Activated CD4-positive, alpha-beta memory T cell treated with anti-CD3 and anti-CD28 coated beads, Interleukin-2, amount 10 ng/mL, durations not matched to agents 7 days and 5 days (primary cell): ENCODE measurements around the gene ZNF195. TPM values are rescaled to one million over a fixed set of nuclear protein-coding genes. Genes with fewer than 3 reads are reported as not detected.
"Not testable (repeated sequence)": the region's sequence is repeated elsewhere in the genome, so short reads cannot be mapped to it uniquely, and the experiment has no call there.

Experiments used
- CTCF ChIA-PET: fragments of 350-600 bp; sonication (Branson Sonifier 250); formaldehyde crosslinking; loops from one replicate; lab custom pipeline; 2021; ENCODE audit warnings: antibody characterized with exemption, inconsistent platforms; lab: Charles Lee
- POLR2A ChIA-PET: fragments of 350-600 bp; sonication (Branson Sonifier 250); formaldehyde crosslinking; loops from one replicate; lab custom pipeline; 2021; ENCODE audit warnings: antibody characterized with exemption; lab: Charles Lee
- DNase-seq: peaks from one replicate; pipeline ENCODE4 v3.0.0-alpha.2; 2020
- H3K27ac Mint-ChIP-seq: one replicate; pipeline ENCODE4 v1.8.0; 2021; ENCODE audit warnings: mild to moderate bottlenecking, mixed read lengths
- H3K27me3 Mint-ChIP-seq: one replicate; pipeline ENCODE4 v1.8.0; 2021; ENCODE audit warnings: mixed read lengths
- H3K36me3 Mint-ChIP-seq: one replicate; pipeline ENCODE4 v1.8.0; 2021; ENCODE audit warnings: low read depth, mixed read lengths
- H3K4me1 Mint-ChIP-seq: one replicate; pipeline ENCODE4 v1.8.0; 2021; ENCODE audit warnings: mixed read lengths
- H3K4me3 Mint-ChIP-seq: one replicate; pipeline ENCODE4 v1.8.0; 2021; ENCODE audit warnings: mild to moderate bottlenecking, mixed read lengths
- H3K9me3 Mint-ChIP-seq: one replicate; pipeline ENCODE4 v1.8.0; 2021; ENCODE audit warnings: mixed read lengths
- total RNA-seq, 2 experiments: library from RNA; stranded (reverse); gene quantifications; one replicate each; pipeline ENCODE4 v1.2.3, GENCODE V29; 2021

The ZNF195 gene
- total RNA-seq, 2 experiments from 2014 or later: 30.5 to 33.5 TPM

DNA sequence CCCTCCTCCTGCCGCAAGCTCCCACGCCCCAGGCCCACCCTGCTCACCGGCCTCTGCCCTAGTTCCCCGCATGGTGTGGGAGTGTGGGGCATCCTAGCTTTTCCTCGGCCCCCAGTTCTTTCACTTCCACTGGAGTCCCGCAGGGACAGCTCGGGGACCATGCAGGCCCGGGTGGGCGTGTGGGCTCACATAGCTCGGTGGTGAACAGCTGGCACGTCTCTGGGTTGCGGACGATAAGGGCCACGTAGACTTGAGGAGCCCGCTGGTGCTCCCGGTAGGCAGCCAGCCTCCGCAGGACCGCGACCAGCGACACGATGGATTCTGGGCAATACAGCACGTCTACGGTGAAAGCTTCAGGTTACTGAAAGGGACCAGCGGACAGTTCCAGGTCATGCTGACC lies 34.7 kb upstream of the ZNF195 start:
- POLR2A ChIA-PET, H3K9me3 Mint-ChIP-seq, DNase-seq, H3K27me3 Mint-ChIP-seq, CTCF ChIA-PET, H3K4me3 Mint-ChIP-seq, H3K27ac Mint-ChIP-seq, H3K36me3 Mint-ChIP-seq, H3K4me1 Mint-ChIP-seq: not testable (repeated sequence)

- H3K4me1 Mint-ChIP-seq: peaks cover 2% of the 10 kb centered on the region
- no peaks in the 10 kb centered on the region for H3K9me3 Mint-ChIP-seq
- H3K36me3 Mint-ChIP-seq: no peaks in the 10 kb centered on the region
- H3K27ac Mint-ChIP-seq: no peak overlapping the region
- H3K27me3 Mint-ChIP-seq: peaks cover 3% of the 10 kb centered on the region
- DNase-seq: no peak
- H3K4me3 Mint-ChIP-seq: no peak overlapping the region
- CTCF ChIA-PET: interaction anchor here (0.7 kb wide), 1 partner anchor 61 kb away, joined by 3 read pairs; no protein-coding TSS in a partner anchor
- POLR2A ChIA-PET: no interaction called here
Observed at GRCh38 chr11:3412837-3413236, 33.9 kb upstream of the ZNF195 start.

DNA sequence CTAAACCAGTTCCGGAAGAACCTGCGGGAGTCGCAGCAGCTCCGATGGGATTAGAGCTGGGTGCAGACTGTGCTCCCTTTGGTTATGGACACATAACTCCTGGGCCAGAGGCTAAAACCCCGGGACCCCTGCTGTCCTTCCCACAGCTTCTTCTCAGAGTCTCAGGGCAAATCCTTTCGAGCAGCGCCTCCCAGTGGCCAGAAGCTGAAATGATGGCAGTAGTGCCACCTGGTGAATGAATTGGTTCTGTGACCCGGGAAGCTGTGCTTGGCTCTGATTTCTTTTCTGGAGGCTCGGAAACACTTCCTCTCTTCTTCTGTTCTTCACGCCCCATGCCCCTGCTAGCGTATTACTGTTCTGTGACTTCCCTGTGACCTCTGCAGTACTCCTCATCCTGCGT lies 29.8 kb upstream of the ZNF195 start:
- peak; percentile 77 for DNase-seq
- not testable (repeated sequence) for H3K36me3 Mint-ChIP-seq, H3K4me1 Mint-ChIP-seq, H3K4me3 Mint-ChIP-seq, H3K27me3 Mint-ChIP-seq, H3K27ac Mint-ChIP-seq, H3K9me3 Mint-ChIP-seq
- ChIA-PET CTCF (interaction anchor here (0.8 to 2.6 kb wide), 11 partner anchors 23 to 371 kb away, joined by 3 to 29 read pairs (median 4); partner anchors contain the start of gene ZNF195), POLR2A (interaction anchor here (1.1 kb wide), 1 partner anchor 29 kb away, joined by 3 read pairs; the partner anchor contains the start of gene ZNF195)

DNA sequence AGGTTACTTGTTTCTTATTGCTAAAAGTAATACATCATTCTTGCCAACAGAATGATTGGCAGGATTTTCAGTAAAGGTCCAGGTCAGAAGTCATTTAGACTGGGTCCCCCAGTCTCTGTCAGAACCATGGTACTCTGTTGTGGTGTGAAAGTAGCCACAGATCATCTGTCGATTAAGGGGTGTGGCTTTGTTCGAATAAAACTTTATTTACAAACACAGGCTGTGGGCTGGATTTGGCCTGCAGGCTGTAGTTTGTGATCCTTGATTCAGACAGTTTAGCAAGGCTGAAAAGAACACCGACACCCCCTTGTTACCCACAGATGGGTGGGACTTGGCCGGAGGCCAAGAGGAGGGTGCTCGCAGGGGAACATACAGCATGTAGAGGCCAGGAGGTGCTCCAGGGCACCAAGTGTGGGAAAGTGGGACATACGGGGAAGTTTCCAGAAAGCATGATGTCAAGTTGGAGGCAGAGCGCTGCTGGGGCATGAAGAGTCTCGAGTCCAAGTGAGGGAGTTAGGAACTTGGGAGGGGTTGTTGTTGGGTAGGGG lies 29.2 kb upstream of the ZNF195 start:
- POLR2A ChIA-PET: interaction anchor here (1.1 kb wide), 1 partner anchor 29 kb away, joined by 3 read pairs; the partner anchor contains the start of gene ZNF195
- CTCF ChIA-PET: interaction anchor here (0.8 to 2.6 kb wide), 11 partner anchors 22 to 370 kb away, joined by 3 to 29 read pairs (median 4); partner anchors contain the start of gene ZNF195
- not testable (repeated sequence) for H3K27me3 Mint-ChIP-seq, H3K27ac Mint-ChIP-seq, H3K9me3 Mint-ChIP-seq, H3K4me3 Mint-ChIP-seq, H3K36me3 Mint-ChIP-seq, DNase-seq, H3K4me1 Mint-ChIP-seq

DNA sequence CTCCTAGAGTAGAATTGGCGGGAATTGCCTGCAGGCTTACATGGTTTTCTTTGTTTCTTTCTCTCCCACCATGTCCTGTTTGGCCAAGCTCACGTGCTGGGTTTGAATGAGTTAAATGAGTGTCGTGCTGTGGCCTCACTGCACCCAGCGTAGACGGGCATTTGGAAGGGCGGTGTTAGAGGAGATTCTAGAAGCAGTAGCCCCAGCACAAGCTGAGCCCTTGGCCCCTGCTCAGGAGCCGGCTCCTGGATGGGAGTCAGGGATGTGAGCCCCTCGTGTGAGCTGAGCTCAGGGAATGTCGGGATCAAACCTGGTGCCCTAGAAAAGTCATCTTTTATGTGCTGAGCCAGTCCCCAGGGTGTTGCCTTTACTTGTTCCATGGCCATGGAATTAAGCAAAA lies 28.0 kb upstream of the ZNF195 start:
- DNase-seq, H3K27me3 Mint-ChIP-seq, H3K9me3 Mint-ChIP-seq, H3K4me3 Mint-ChIP-seq, H3K4me1 Mint-ChIP-seq, H3K27ac Mint-ChIP-seq, POLR2A ChIA-PET, H3K36me3 Mint-ChIP-seq: not testable (repeated sequence)
- CTCF ChIA-PET: interaction anchor here (1.8 to 2.6 kb wide), 2 partner anchors 65 to 66 kb away, joined by 6 to 29 read pairs; no protein-coding TSS in a partner anchor

DNA sequence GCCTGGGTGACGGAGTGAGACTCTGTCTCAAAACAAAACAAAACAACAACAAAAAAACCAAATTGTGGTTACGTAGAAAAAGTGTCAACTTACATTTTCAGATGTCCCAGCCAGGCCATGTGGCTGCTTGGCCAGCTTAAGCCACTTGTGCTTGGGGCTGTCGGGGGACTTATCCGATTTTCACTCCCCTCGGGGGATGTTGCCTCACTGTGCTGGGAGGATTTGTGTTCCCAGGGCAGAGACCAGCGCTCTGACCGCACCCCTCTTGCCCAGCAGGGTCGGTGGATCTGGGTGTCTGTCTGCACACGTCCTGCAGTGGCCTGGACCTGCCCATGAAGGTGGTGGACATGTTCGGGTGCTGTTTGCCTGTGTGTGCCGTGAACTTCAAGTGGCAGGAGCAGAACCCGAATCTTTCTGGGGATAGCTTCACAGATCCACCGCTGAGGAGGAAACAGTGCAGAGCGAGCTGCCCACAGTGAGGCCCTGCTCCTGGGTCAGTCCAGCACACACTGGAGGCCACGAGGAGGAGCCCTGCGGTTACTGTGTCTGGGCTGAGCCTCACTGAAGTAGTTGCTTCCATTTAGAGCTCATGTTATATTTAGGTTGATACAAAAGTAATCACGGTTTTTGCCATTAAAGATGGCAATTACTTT lies 27.4 kb upstream of the ZNF195 start:
- H3K27ac Mint-ChIP-seq, H3K4me1 Mint-ChIP-seq, H3K36me3 Mint-ChIP-seq, H3K9me3 Mint-ChIP-seq, DNase-seq, POLR2A ChIA-PET, H3K4me3 Mint-ChIP-seq, H3K27me3 Mint-ChIP-seq: not testable (repeated sequence)
- CTCF ChIA-PET: interaction anchor here (1.8 kb wide), 1 partner anchor 65 kb away, joined by 6 read pairs; no protein-coding TSS in a partner anchor

DNA sequence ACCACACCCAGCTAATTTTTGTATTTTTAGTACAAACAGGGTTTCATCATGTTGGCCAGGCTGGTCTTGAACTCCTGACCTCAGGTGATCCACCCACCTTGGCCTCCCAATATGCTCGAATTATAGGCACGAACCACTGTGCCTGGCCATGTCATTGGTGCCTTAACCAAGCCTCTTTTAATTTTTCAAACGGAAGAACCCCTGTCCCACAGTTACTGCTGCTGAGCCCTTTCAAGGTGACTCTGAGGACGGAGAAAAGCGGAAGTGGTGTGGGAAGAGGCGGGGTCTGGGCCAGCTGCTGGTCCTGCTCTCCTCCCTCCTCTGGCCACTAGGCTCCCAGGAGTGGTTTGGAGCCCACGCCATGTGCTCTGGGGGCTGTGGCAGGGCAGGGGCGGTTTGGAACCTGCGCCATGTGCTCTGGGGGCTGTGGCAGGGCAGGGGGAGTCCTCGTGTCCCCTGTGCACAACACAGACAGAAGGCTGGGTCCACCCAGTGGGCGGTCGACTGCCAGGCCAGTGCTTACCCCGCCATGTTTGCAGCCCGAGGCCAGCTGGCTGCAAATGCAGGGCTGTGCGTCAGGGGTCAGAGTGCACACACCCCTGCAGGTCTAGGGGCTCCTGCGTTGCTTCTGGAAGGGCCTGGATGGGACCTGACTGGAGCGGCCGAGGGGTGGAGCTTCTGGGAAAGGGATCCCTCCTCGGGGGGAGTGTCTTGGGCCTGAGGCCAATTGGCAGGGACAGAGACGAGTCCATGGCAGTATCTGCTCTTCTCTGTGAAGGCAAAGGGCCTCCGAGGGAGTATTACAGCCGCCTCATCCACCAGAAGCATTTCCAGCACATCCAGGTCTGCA lies 25.4 kb upstream of the ZNF195 start:
- POLR2A ChIA-PET, CTCF ChIA-PET, H3K9me3 Mint-ChIP-seq, H3K27ac Mint-ChIP-seq, DNase-seq, H3K4me1 Mint-ChIP-seq, H3K36me3 Mint-ChIP-seq, H3K27me3 Mint-ChIP-seq, H3K4me3 Mint-ChIP-seq: not testable (repeated sequence)

DNA sequence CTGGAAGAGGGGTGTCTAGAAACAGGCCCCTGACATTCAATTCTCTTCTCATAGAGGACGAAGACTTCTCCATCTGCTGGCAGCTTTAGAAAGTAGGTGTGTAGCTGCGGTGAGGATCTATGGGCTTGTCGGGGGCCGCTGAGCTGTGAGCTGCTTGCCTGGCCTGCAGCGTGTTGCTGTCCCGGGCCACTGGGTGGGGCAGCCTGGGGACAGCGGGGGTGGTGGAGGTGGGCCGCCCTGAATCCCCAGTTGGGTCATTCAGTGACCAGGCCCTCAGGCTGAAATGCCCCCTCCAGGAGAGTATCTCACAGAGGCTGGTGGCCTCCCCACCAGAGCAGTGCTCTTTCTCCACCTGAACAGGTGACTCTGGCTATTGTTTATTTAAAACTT lies 23.9 kb upstream of the ZNF195 start:
- H3K4me3 Mint-ChIP-seq, H3K4me1 Mint-ChIP-seq, DNase-seq, H3K9me3 Mint-ChIP-seq, H3K36me3 Mint-ChIP-seq, H3K27ac Mint-ChIP-seq, POLR2A ChIA-PET, H3K27me3 Mint-ChIP-seq, CTCF ChIA-PET: not testable (repeated sequence)

DNA sequence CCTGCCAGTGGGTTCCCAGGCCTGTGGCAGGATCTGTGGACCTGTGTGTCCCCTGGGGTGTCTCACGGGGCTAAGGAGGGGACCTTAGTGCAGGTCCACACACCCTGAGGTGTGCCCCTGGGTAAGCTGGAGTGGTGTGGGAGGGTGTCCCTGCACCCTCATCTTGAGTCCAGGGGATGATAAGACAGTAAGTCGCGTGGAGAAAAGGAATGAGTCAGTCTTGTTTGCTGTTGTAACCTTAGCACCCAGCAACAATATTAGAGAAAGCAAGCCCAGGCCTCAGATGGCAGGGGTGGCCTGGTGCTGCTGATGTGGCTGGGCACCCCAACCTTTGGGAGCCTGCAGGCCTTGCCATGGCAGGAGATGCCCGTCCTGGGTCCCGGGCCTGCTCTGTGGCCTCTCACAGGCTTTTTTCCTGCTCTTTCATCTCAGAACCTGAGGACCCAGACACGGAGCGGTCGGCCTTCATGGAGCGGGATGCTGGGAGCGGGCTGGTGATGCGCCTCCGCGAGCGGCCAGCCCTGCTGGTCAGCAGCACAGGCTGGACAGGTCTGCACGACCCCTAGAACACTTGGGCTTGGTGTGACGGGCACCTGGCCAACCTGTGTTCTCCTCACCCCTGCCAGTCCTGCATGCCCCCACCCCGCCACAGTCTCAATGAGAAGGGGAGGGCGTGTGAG lies 23.4 kb upstream of the ZNF195 start:
- DNase-seq, H3K9me3 Mint-ChIP-seq, CTCF ChIA-PET, H3K4me3 Mint-ChIP-seq, H3K4me1 Mint-ChIP-seq, H3K27ac Mint-ChIP-seq, POLR2A ChIA-PET, H3K27me3 Mint-ChIP-seq, H3K36me3 Mint-ChIP-seq: not testable (repeated sequence)

DNA sequence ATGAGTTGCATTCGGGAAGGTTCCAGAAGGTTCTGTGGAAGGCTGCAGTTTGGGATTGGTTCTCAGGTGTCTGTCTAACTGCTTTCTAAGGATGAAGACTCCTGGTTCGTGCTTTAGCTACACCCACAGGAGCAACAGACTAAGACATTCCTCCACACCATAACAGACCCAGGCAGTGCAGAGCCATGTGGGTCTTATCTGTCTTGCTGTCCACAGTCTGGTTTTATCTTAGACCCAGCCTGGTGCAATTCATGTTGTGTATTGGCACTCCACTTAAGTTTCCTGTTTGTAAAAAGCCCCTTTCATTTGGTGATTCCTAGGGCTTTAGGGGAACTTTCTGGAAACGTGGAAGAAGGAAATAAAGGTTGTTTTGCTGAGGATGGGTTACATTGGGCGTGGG lies 22.1 kb upstream of the ZNF195 start:
- DNase-seq, H3K4me1 Mint-ChIP-seq, CTCF ChIA-PET, H3K27ac Mint-ChIP-seq, H3K36me3 Mint-ChIP-seq, H3K4me3 Mint-ChIP-seq, H3K27me3 Mint-ChIP-seq, H3K9me3 Mint-ChIP-seq, POLR2A ChIA-PET: not testable (repeated sequence)

- CTCF ChIA-PET, H3K27me3 Mint-ChIP-seq, H3K36me3 Mint-ChIP-seq, H3K4me3 Mint-ChIP-seq, DNase-seq, H3K4me1 Mint-ChIP-seq, POLR2A ChIA-PET, H3K9me3 Mint-ChIP-seq, H3K27ac Mint-ChIP-seq: not testable (repeated sequence)
Observed at GRCh38 chr11:3398509-3398908, 19.6 kb upstream of the ZNF195 start.

- H3K27me3 Mint-ChIP-seq, H3K36me3 Mint-ChIP-seq, H3K27ac Mint-ChIP-seq, H3K9me3 Mint-ChIP-seq, CTCF ChIA-PET, DNase-seq, POLR2A ChIA-PET, H3K4me3 Mint-ChIP-seq, H3K4me1 Mint-ChIP-seq: not testable (repeated sequence)
Observed at GRCh38 chr11:3398106-3398505, 19.2 kb upstream of the ZNF195 start.

DNA sequence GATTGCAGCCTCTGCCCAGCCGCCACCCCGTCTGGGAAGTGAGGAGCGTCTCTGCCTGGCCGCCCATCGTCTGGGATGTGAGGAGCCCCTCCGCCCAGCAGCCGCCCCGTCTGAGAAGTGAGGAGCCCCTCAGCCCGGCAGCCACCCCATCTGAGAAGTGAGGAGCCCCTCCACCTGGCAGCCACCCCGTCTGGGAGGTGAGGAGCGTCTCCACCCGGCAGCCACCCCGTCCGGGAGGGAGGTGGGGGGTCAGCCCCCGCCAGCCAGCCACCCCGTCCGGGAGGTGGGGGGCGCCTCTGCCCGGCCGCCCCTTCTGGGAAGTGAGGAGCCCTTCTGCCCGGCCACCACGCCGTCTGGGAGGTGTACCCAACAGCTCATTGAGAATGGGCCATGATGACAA lies 18.3 kb upstream of the ZNF195 start:
- H3K36me3 Mint-ChIP-seq, DNase-seq, H3K4me3 Mint-ChIP-seq, H3K27me3 Mint-ChIP-seq, H3K9me3 Mint-ChIP-seq, POLR2A ChIA-PET, H3K4me1 Mint-ChIP-seq, H3K27ac Mint-ChIP-seq, CTCF ChIA-PET: not testable (repeated sequence)
